ENCODE results near the gene PGR.
"Not testable (repeated sequence)": the region's sequence is repeated elsewhere in the genome, so short reads cannot be mapped to it uniquely, and the experiment has no call there.

PGR gene

GRCh38 chr11:101063706-101064105 is 65.9 kb downstream of the PGR start:
- no peak for DNase-seq

GRCh38 chr11:101061606-101062005 is 68.0 kb downstream of the PGR start:
- no peak for DNase-seq

GRCh38 chr11:101059331-101059730 is 70.3 kb downstream of the PGR start:
- no peak for DNase-seq

GRCh38 chr11:101053492-101053891 is 76.1 kb downstream of the PGR start:
- no peak for DNase-seq

- DNase-seq = no peak
These were observed 77.9 kb downstream of the PGR start for GRCh38 chr11:101051677-101052076.

- DNase-seq = no peak
These were observed 79.8 kb downstream of the PGR start for GRCh38 chr11:101049813-101050212.

GRCh38 chr11:101049123-101049522 is 80.5 kb downstream of the PGR start:
- DNase-seq = no peak

- no peak for DNase-seq
These were observed 81.1 kb downstream of the PGR start for GRCh38 chr11:101048479-101048878.

GRCh38 chr11:101046947-101047346 is 82.7 kb downstream of the PGR start:
- DNase-seq = no peak

- no peak for DNase-seq
These were observed 84.2 kb downstream of the PGR start for GRCh38 chr11:101045415-101045814.

GRCh38 chr11:101043940-101044339 is 85.7 kb downstream of the PGR start:
- DNase-seq = no peak

- DNase-seq = no peak
These were observed 93.7 kb downstream of the PGR start for GRCh38 chr11:101035872-101036271.

- DNase-seq = no peak
These were observed 95.5 kb downstream of the PGR start for GRCh38 chr11:101034076-101034475.

- no peak for DNase-seq
These were observed 96.6 kb downstream of the PGR start for GRCh38 chr11:101032991-101033390.

- DNase-seq = no peak
These were observed 97.9 kb downstream of the PGR start for GRCh38 chr11:101031713-101032112.

GRCh38 chr11:101030692-101031091 is 98.9 kb downstream of the PGR start:
- no peak for DNase-seq

GRCh38 chr11:101030015-101030414 is 99.6 kb downstream of the PGR start:
- DNase-seq = no peak

- no peak for DNase-seq
These were observed 101.0 kb downstream of the PGR start for GRCh38 chr11:101028644-101029043.

- no peak for DNase-seq
These were observed 107.4 kb downstream of the PGR start for GRCh38 chr11:101022256-101022655.

- no peak for DNase-seq
These were observed 109.7 kb downstream of the PGR start for GRCh38 chr11:101019870-101020269.

- DNase-seq = no peak
These were observed 114.9 kb downstream of the PGR start for GRCh38 chr11:101014600-101015285.

- not testable (repeated sequence) for DNase-seq
These were observed 115.9 kb downstream of the PGR start for GRCh38 chr11:101013702-101014101.

GRCh38 chr11:101011881-101012280 is 117.7 kb downstream of the PGR start:
- no peak for DNase-seq

- DNase-seq = no peak
These were observed 118.7 kb downstream of the PGR start for GRCh38 chr11:101010899-101011298.

GRCh38 chr11:101009690-101010055 is 119.9 kb downstream of the PGR start:
- DNase-seq = no peak
